Right atrium auricular region (tissue), 2 donors: Measurements from ENCODE around the gene PCDHGC3. TPM values are rescaled to one million over a fixed set of nuclear protein-coding genes. Genes with fewer than 3 reads are reported as not detected.

ENCODE experiments used
- DNase-seq: peaks from one replicate; pipeline ENCODE4 v3.0.0-alpha.2; 2019; ENCODE audit warnings: low spot score
- H3K27ac ChIP-seq, 2 donors: fragments of 200-600 bp; sonication (generic); 1 replicate in 1 of 2; 2 replicates in 1 of 2; pipeline ENCODE4 v1.5.1; 2016 to 2019
- H3K27me3 ChIP-seq, 2 donors: fragments of 200-600 bp; sonication (generic); one replicate each; pipeline versions ENCODE4 v1.5.1 to v1.6.0; 2017 to 2019
- H3K36me3 ChIP-seq: fragments of 200-600 bp; sonication (generic); one replicate; pipeline ENCODE4 v1.5.1; 2016
- H3K4me1 ChIP-seq, 2 donors: fragments of 200-600 bp; sonication (generic); one replicate each; pipeline versions ENCODE4 v1.5.1 to v1.6.0; 2017 to 2019
- H3K4me3 ChIP-seq, 2 donors: fragments of 200-600 bp; sonication (generic); 1 replicate in 1 of 2; 2 replicates in 1 of 2; pipeline ENCODE4 v1.5.1; 2017 to 2019; ENCODE audit warnings: mild to moderate bottlenecking in 1 of 2, moderate library complexity in 1 of 2
- H3K9me3 ChIP-seq, 2 donors: fragments of 200-600 bp; sonication (generic); one replicate each; pipeline ENCODE4 v1.5.1; 2019
- total RNA-seq, 2 donors: library from RNA; depleted of rRNA; stranded (reverse); fragments of >200 nt; gene quantifications; one replicate each; pipeline ENCODE4 v1.1.0, GENCODE V29; 2016
- TF ChIP-seq, protein P1 (sequence below), 2 donors: fragments of 200-600 bp; sonication (generic); IDR thresholded peaks; one replicate each; pipeline ENCODE4 v1.5.1; 2019; ENCODE audit warnings: antibody characterized with exemption in 2 of 2

Gene PCDHGC3
- total RNA-seq, 2 donors from 2014 or later, result 24.1 to 38.3 TPM

DNA sequence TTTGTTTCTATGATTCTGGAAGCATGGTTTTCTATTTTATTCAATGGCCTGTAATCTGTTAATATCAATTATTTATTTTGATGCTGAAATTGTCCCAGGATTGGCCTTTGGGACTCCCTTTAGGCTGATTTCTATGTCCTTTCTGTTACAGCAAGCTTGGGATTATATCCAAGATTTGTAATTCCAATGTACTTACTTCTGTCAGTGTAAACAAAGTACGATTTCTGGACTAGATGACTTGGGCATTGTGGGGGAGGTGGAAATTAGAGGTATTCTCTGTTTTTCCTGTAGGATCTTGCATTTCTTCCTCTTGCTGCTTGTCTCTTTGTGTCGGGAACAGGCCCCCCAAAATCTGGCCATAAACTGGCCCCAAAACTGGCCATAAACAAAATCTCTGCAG lies 41.8 kb upstream of the PCDHGC3 start:
- no peaks in the 10 kb centered on the region for H3K36me3 ChIP-seq
- peaks cover 7 to 74% of the 10 kb centered on the region in 2 donors for H3K9me3 ChIP-seq
- H3K27ac ChIP-seq, result no peak overlapping the region
- no peak for DNase-seq
- no peak overlapping the region for H3K4me3 ChIP-seq
- peaks cover 0 to 18% of the 10 kb centered on the region in 2 donors for H3K4me1 ChIP-seq
- H3K27me3 ChIP-seq, result no peaks in the 10 kb centered on the region
- TF ChIP-seq, protein P1, sequence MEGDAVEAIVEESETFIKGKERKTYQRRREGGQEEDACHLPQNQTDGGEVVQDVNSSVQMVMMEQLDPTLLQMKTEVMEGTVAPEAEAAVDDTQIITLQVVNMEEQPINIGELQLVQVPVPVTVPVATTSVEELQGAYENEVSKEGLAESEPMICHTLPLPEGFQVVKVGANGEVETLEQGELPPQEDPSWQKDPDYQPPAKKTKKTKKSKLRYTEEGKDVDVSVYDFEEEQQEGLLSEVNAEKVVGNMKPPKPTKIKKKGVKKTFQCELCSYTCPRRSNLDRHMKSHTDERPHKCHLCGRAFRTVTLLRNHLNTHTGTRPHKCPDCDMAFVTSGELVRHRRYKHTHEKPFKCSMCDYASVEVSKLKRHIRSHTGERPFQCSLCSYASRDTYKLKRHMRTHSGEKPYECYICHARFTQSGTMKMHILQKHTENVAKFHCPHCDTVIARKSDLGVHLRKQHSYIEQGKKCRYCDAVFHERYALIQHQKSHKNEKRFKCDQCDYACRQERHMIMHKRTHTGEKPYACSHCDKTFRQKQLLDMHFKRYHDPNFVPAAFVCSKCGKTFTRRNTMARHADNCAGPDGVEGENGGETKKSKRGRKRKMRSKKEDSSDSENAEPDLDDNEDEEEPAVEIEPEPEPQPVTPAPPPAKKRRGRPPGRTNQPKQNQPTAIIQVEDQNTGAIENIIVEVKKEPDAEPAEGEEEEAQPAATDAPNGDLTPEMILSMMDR (IDR thresholded peaks at IDR 0.05), result no peak

DNA sequence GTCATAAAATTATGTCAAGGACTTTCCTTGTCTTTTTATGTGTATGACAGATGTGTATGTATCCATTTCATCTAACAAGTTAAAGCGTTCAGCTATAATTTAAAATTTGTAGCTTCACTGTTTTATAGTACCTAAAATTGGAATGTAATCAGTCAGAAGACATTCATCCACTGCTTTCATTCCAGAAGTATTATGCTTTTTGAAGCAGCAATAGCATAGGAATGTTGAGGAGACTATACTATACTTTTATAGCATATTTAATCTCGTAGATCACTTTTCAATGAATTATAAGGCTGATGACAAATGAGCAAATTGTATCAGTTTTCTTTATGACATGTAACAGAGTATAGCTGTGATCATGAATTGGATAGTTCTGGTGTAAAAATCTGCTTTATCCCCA lies 38.5 kb upstream of the PCDHGC3 start:
- H3K36me3 ChIP-seq, result no peaks in the 10 kb centered on the region
- H3K4me3 ChIP-seq, result no peak overlapping the region
- H3K27ac ChIP-seq, result no peak overlapping the region
- H3K27me3 ChIP-seq, result no peaks in the 10 kb centered on the region
- H3K4me1 ChIP-seq, result peaks cover 0 to 3% of the 10 kb centered on the region in 2 donors
- TF ChIP-seq, protein P1 (IDR thresholded peaks at IDR 0.05), result no peak
- H3K9me3 ChIP-seq, result peaks cover 11 to 79% of the 10 kb centered on the region in 2 donors
- DNase-seq, result no peak

DNA sequence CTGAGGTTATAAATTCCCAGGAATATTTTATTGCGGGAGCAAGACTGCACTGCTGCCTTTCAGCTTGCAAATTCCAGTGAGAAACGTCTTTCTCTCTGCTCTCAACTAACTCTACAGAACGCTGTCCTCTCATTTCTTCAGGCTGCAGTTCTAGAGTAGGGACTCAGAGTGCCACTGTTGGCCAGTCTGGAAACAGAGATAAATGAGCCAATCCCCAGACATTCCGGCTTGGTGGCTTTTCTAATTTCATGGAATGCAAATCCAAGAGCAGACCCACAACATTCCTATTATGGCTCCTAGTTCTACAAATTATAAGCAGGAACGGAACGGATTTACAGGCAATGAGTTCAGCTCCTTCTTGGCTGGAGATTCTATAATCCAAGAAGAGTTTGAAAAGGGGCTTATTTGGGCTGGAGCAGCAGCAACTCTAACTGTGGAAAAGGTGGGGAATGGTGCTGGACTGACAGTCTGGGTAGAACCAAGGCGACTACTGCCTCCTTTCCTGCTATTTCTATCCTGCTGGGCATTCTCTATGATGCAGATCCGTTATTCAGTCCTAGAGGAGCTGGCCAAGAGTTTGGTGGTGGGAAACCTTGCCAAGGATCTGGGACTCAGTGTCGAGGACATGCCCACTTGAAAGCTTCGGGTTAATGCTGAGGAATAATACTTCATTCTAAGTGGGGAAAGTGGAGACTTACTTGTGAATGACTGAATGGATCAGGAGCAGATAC lies 36.2 kb upstream of the PCDHGC3 start:
- TF ChIP-seq, protein P1 (IDR thresholded peaks at IDR 0.05), result no peak
- no peak overlapping the region for H3K27ac ChIP-seq
- no peak for DNase-seq

DNA sequence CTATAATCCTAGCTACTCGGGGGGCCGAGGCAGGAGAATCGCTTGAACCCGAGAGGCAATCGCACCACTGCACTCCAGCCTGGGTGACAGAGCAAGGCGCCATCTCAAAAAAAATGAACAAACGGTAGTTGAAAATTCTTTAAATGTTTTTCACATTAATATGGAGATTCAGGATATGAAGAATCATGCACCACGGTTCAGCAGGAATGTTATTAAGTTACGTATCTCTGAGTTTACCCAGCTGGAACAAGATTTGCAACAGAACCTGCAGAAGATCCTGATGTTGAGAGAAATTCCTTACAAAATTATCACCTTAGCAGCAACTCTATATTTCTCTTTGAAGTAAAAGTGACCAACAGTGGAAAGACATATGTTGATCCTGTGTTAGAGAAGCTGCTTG lies 35.4 kb upstream of the PCDHGC3 start:
- Histone ChIP-seq H3K4me1 (no peaks in the 10 kb centered on the region), H3K4me3 (no peak overlapping the region), H3K36me3 (no peaks in the 10 kb centered on the region), H3K27me3 (no peaks in the 10 kb centered on the region), H3K9me3 (peaks cover 11 to 66% of the 10 kb centered on the region in 2 donors), H3K27ac (no peak overlapping the region)
- TF ChIP-seq, protein P1 (IDR thresholded peaks at IDR 0.05), result no peak
- DNase-seq, result no peak

More for the DNA sequence above, 36.2 kb upstream of the PCDHGC3 start:
- Histone ChIP-seq H3K4me1 (no peaks in the 10 kb centered on the region), H3K36me3 (no peaks in the 10 kb centered on the region), H3K27me3 (no peaks in the 10 kb centered on the region), H3K4me3 (no peak overlapping the region), H3K9me3 (peaks cover 11 to 68% of the 10 kb centered on the region in 2 donors)

DNA sequence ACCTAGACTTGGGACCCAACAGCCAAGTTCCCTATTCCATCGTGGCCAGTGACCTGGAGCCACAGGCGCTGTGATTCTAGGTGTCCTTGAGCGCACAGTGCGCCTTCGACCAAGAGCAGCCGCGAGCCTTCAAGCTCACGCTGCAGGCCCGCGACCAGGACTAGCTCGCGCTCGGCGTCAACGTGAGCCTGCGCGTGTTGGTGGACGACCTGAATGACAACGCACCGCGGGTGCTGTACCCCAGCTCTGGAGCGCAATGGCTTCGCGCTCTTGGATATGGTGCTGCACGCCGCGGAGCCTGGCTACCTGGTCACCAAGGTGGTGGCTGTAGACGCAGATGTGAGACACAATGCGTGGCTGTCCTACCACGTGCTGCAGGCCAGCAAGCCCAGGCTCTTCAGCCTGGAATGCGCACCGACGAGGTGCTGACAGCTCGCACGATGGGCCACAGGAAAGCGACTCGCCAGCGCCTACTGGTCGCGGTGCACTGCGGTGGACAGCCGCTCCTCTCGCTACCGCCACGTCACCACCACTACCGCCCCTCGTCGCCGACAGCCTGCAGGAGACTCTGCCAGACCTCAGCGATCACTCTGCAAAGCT lies 34.1 kb upstream of the PCDHGC3 start:
- no peak for DNase-seq
- Histone ChIP-seq H3K4me3 (no peak overlapping the region), H3K9me3 (peaks cover 5 to 55% of the 10 kb centered on the region in 2 donors), H3K4me1 (no peaks in the 10 kb centered on the region), H3K27me3 (no peaks in the 10 kb centered on the region), H3K36me3 (no peaks in the 10 kb centered on the region), H3K27ac (no peak overlapping the region)
- TF ChIP-seq, protein P1 (IDR thresholded peaks at IDR 0.05), result no peak
